Heart right ventricle (tissue), 16 donors: Measurements from ENCODE around the gene POMT1. TPM values are rescaled to one million over a fixed set of nuclear protein-coding genes. Genes with fewer than 3 reads are reported as not detected.
A peak's percentile ranks its signal among the peaks of the same experiment; 100 is the strongest.
"Not testable (repeated sequence)": the region's sequence is repeated elsewhere in the genome, so short reads cannot be mapped to it uniquely, and the experiment has no call there.

Experiments
- ATAC-seq, 8 donors: fragments of 200-7000 bp; cut with Tn5 transposase; one replicate each; pipeline ENCODE4 v1.9.1; 2020; ENCODE audit warnings: mild to moderate bottlenecking in 8 of 8, moderate library complexity in 8 of 8, moderate number of reproducible peaks in 1 of 8
- DNase-seq, 2 donors: peaks; one replicate each; pipeline ENCODE4 v3.0.0-alpha.2; 2020
- H3K27ac ChIP-seq, 10 donors: fragments of 200-600 bp; sonication (generic) in 2 of 10; one replicate each; pipeline versions ENCODE4 v1.5.0 to v1.8.0; 2020 to 2022; ENCODE audit warnings: mild to moderate bottlenecking in 3 of 10
- H3K27me3 ChIP-seq, 7 donors: fragments of 200-600 bp; one replicate each; pipeline ENCODE4 v1.8.0; 2021 to 2022; ENCODE audit warnings: mild to moderate bottlenecking in 2 of 7
- H3K36me3 ChIP-seq, 9 donors: fragments of 200-600 bp; sonication (generic) in 1 of 9; one replicate each; pipeline versions ENCODE4 v1.5.0 to v1.8.0; 2020 to 2022; ENCODE audit warnings: mild to moderate bottlenecking in 2 of 9
- H3K4me1 ChIP-seq, 9 donors: fragments of 200-600 bp; sonication (generic) in 1 of 9; one replicate each; pipeline versions ENCODE4 v1.5.0 to v1.8.0; 2020 to 2022; ENCODE audit warnings: mild to moderate bottlenecking in 4 of 9
- H3K4me3 ChIP-seq, 10 donors: fragments of 200-600 bp; sonication (generic) in 2 of 10; one replicate each; pipeline versions ENCODE4 v1.5.0 to v1.8.0; 2020 to 2022; ENCODE audit warnings: mild to moderate bottlenecking in 7 of 10, moderate library complexity in 2 of 10
- H3K9me3 ChIP-seq, 11 donors: fragments of 200-600 bp in 10 of 11; sonication (generic) in 2 of 11; one replicate each; pipeline versions ENCODE4 v1.5.0 to v1.8.0; 2013 to 2022; ENCODE audit warnings: mild to moderate bottlenecking in 2 of 11, control low read depth in 1 of 11, moderate library complexity in 1 of 11
- CTCF ChIP-seq, 9 donors: fragments of 200-600 bp; sonication (generic) in 2 of 9; IDR thresholded peaks; one replicate each; pipeline versions ENCODE4 v1.5.0 to v1.8.0; 2021 to 2022; ENCODE audit warnings: antibody characterized with exemption in 9 of 9, mild to moderate bottlenecking in 5 of 9, moderate library complexity in 1 of 9
- WGBS, 2 donors: extraction: QIAGEN DNeasy Blood & Tissue Kit; methylation state at CpG; one replicate each; pipeline ENCODE4 v1.1.7; 2013; ENCODE audit warnings: inconsistent platforms in 1 of 2; 5-methylcytosine and 5-hydroxymethylcytosine counted together
- intact Hi-C, 10 donors: fragments of 100-400 bp; cut with DNase I; formaldehyde crosslinking; loops; one replicate each; pipeline versions ENCODE4 v1.11.1 to v1.14.2; 2022
- polyA plus RNA-seq, 2 donors: library from polyadenylated mRNA; stranded (reverse); fragments of 200-250 nt; gene quantifications; one replicate each; pipeline ENCODE4 v1.2.3, GENCODE V29; 2013
- total RNA-seq, 10 donors: library from RNA; stranded (reverse); fragmentation: NEBNext Ultra II Directional in 3 of 10; extraction: Animal tissue kit (Norgen Biotek cat#: 25700) in 3 of 10; gene quantifications; one replicate each; pipeline versions ENCODE4 v1.2.1 to v1.2.4, GENCODE V29; 2021 to 2023
- donor health status: Arrhythmogenic right ventricular cardiomyopathy.
- donor health status: ischemic (EF 13 %, LVEDD 7.1; RV severe dilation, severe dysfunction).
- donor health status: healthy with polysubstance abuse.
- donor health status: DM: no; HTN: yes; CAD: no.
- donor health status: DM: no; HTN: no; CAD: no.
- donor health status: ischemic (EF 25% LVEDD 6.9; RV normal size, moderate dysfunction).
- donor health status: ischemic (EF 25% LVEDD 5.7; RV mildly dilated, moderate dysfunction).
- donor health status: healthy.
- donor health status: DM: yes; HTN: yes; CAD: no.
- donor health status: Ischemic cardiomyopathy.
- donor health status: ischemic (EF 35%, LVEDD 5.7; RV mildly dilated, moderate dysfunction).
- donor health status: nonischemic (EF 11% LVEDD 7.7; RV severe dilation, severe dysfunction).
- donor health status: DM: yes; HTN: yes; CAD: no.
- donor health status: PGD.
- donor health status: ischemic (EF 29% LVEDD 5.4; RV normal size, mild dysfunction).
- donor health status: nonischemic (EF 23%, LVEDD 6.1; RV moderate dilation, normal function).

Gene POMT1
- total and polyA plus RNA-seq, 12 donors, result 17.0 to 34.1 (median 21.2) TPM

- ATAC-seq, result no peak
- Histone ChIP-seq H3K27me3 (no peaks in the 10 kb centered on the region), H3K9me3 (peaks cover 0 to 17% (median 0%) of the 10 kb centered on the region in 11 donors), H3K27ac (no peak overlapping the region), H3K4me3 (no peak overlapping the region), H3K4me1 (peaks cover 0 to 15% (median 5%) of the 10 kb centered on the region in 9 donors), H3K36me3 (peaks cover 0 to 88% (median 38%) of the 10 kb centered on the region in 9 donors)
- no peak for TF ChIP-seq CTCF (IDR thresholded peaks at IDR 0.05)
- DNase-seq, result no peak
- WGBS, 2 donors, result 93 to 94% methylated on average over 15 of the region's 15 CpGs
- intact Hi-C loops, result no loop called here
Observed at GRCh38 chr9:131513177-131513576, 10.5 kb downstream of the POMT1 start.

GRCh38 chr9:131515559-131516031, 12.9 kb downstream of the POMT1 start:
- H3K9me3 ChIP-seq, result peaks cover 0 to 17% (median 0%) of the 10 kb centered on the region in 11 donors
- DNase-seq, intact Hi-C loops, H3K27me3 ChIP-seq, ATAC-seq, H3K4me3 ChIP-seq, H3K27ac ChIP-seq: not testable (repeated sequence)
- WGBS, 2 donors, result 68 to 72% methylated on average over 12 of the region's 12 CpGs
- H3K36me3 ChIP-seq, result peaks cover 0 to 92% (median 50%) of the 10 kb centered on the region in 9 donors
- peaks cover 0 to 31% (median 10%) of the 10 kb centered on the region in 9 donors for H3K4me1 ChIP-seq

- H3K4me3 ChIP-seq, result no peak overlapping the region
Observed at GRCh38 chr9:131516100-131516499, 13.4 kb downstream of the POMT1 start.

GRCh38 chr9:131516930-131517329, 14.2 kb downstream of the POMT1 start:
- H3K27ac ChIP-seq, result peak overlapping the region in 9 of 10 donors; percentile 55 to 89 (median 72)

More at GRCh38 chr9:131516100-131516499, 13.4 kb downstream of the POMT1 start:
- intact Hi-C loops, result no loop called here
- Histone ChIP-seq H3K27me3 (no peaks in the 10 kb centered on the region), H3K9me3 (peaks cover 0 to 17% (median 0%) of the 10 kb centered on the region in 11 donors), H3K27ac (no peak overlapping the region), H3K4me1 (peaks cover 0 to 31% (median 10%) of the 10 kb centered on the region in 9 donors), H3K36me3 (peaks cover 0 to 92% (median 50%) of the 10 kb centered on the region in 9 donors)
- WGBS, 2 donors, result 81 to 92% methylated on average over 15 of the region's 15 CpGs
- DNase-seq (no peak), ATAC-seq (no peak)
- no peak for TF ChIP-seq CTCF (IDR thresholded peaks at IDR 0.05)

More at GRCh38 chr9:131516930-131517329, 14.2 kb downstream of the POMT1 start:
- WGBS, 2 donors, result 74 to 77% methylated on average over 9 of the region's 9 CpGs
- Histone ChIP-seq H3K9me3 (peaks cover 0 to 17% (median 0%) of the 10 kb centered on the region in 11 donors), H3K4me1 (peaks cover 0 to 31% (median 10%) of the 10 kb centered on the region in 9 donors), H3K36me3 (peaks cover 0 to 92% (median 50%) of the 10 kb centered on the region in 9 donors), H3K27me3 (no peaks in the 10 kb centered on the region), H3K4me3 (no peak overlapping the region)
- DNase-seq (no peak), ATAC-seq (peak; percentile 21 to 76 (median 53))
- intact Hi-C loops, result loop anchor here in 1 of 10 donors (1.0 kb wide), 1 partner anchor 32 kb away; no protein-coding TSS in a partner anchor
- TF ChIP-seq CTCF (IDR thresholded peaks at IDR 0.05), result no peak
